ENCODE results near the gene NMT1.

Gene NMT1

GRCh38 chr17:45029758-45030423 lies 31.2 kb upstream of the NMT1 start:
- Histone ChIP-seq H3K36me3 (ENCODE audit: control insufficient read depth, low read length) (peaks cover 40% of the 10 kb centered on the region), H3K4me1 (ENCODE audit: control insufficient read depth, low read length) (no peaks in the 10 kb centered on the region), H4K20me1 (ENCODE audit: control insufficient read depth, insufficient read depth, low read depth, low read length) (no peaks in the 10 kb centered on the region), H3K27me3 (ENCODE audit: control insufficient read depth, low read length) (no peaks in the 10 kb centered on the region), H3K4me3 (ENCODE audit: low read length) (no peak overlapping the region), H3K4me2 (ENCODE audit: low read length) (no peak overlapping the region), H3K9me3 (ENCODE audit: control insufficient read depth, insufficient read depth, low read length) (no peaks in the 10 kb centered on the region), H3F3A (ENCODE audit: control insufficient read depth, insufficient read depth) (no peaks in the 10 kb centered on the region), H3K27ac (ENCODE audit: low read depth, low read length) (no peak overlapping the region), H3K79me2 (ENCODE audit: control insufficient read depth, low read length) (no peaks in the 10 kb centered on the region), H3K9me2 (replicated peaks; ENCODE audit: control insufficient read depth, low read length) (no peaks in the 10 kb centered on the region)
- TF ChIP-seq EZH2phosphoT487 (IDR thresholded peaks at IDR 0.05; ENCODE audit: borderline replicate concordance, low read length) (no peak), CTCF (IDR thresholded peaks at IDR 0.05; ENCODE audit: low read depth, low read length, poor library complexity, severe bottlenecking) (no peak)

- Histone ChIP-seq H3K4me1 (ENCODE audit: control insufficient read depth, low read length) (peaks cover 3% of the 10 kb centered on the region; the same call in 1 of the 2 replicates), H3K36me3 (ENCODE audit: control insufficient read depth, low read length) (peaks cover 40% of the 10 kb centered on the region), H4K20me1 (ENCODE audit: control insufficient read depth, insufficient read depth, low read depth, low read length) (no peaks in the 10 kb centered on the region), H3K4me3 (ENCODE audit: low read length) (no peak overlapping the region), H3K79me2 (ENCODE audit: control insufficient read depth, low read length) (no peaks in the 10 kb centered on the region), H3K9me3 (ENCODE audit: control insufficient read depth, insufficient read depth, low read length) (no peaks in the 10 kb centered on the region), H3K27ac (ENCODE audit: low read depth, low read length) (no peak overlapping the region), H3F3A (ENCODE audit: control insufficient read depth, insufficient read depth) (no peaks in the 10 kb centered on the region), H3K9me2 (replicated peaks; ENCODE audit: control insufficient read depth, low read length) (no peaks in the 10 kb centered on the region), H3K4me2 (ENCODE audit: low read length) (no peak overlapping the region), H3K27me3 (ENCODE audit: control insufficient read depth, low read length) (no peaks in the 10 kb centered on the region)
- TF ChIP-seq CTCF (IDR thresholded peaks at IDR 0.05; ENCODE audit: low read depth, low read length, poor library complexity, severe bottlenecking) (no peak), EZH2phosphoT487 (IDR thresholded peaks at IDR 0.05; ENCODE audit: borderline replicate concordance, low read length) (no peak)
Observed at GRCh38 chr17:45030733-45031132, 30.4 kb upstream of the NMT1 start.

- Histone ChIP-seq H3K27ac (ENCODE audit: low read depth, low read length) (no peak overlapping the region), H3K4me2 (ENCODE audit: low read length) (no peak overlapping the region), H3K9me3 (ENCODE audit: control insufficient read depth, insufficient read depth, low read length) (no peaks in the 10 kb centered on the region), H3K36me3 (ENCODE audit: control insufficient read depth, low read length) (peaks cover 40% of the 10 kb centered on the region), H3K27me3 (ENCODE audit: control insufficient read depth, low read length) (no peaks in the 10 kb centered on the region), H3K9me2 (replicated peaks; ENCODE audit: control insufficient read depth, low read length) (no peaks in the 10 kb centered on the region), H3K79me2 (ENCODE audit: control insufficient read depth, low read length) (no peaks in the 10 kb centered on the region), H3K4me1 (ENCODE audit: control insufficient read depth, low read length) (peaks cover 4% of the 10 kb centered on the region; the same call in 1 of the 2 replicates), H3K4me3 (ENCODE audit: low read length) (no peak overlapping the region), H3F3A (ENCODE audit: control insufficient read depth, insufficient read depth) (no peaks in the 10 kb centered on the region), H4K20me1 (ENCODE audit: control insufficient read depth, insufficient read depth, low read depth, low read length) (no peaks in the 10 kb centered on the region)
- TF ChIP-seq EZH2phosphoT487 (IDR thresholded peaks at IDR 0.05; ENCODE audit: borderline replicate concordance, low read length) (no peak), CTCF (IDR thresholded peaks at IDR 0.05; ENCODE audit: low read depth, low read length, poor library complexity, severe bottlenecking) (no peak)
Observed at GRCh38 chr17:45031231-45032173, 29.6 kb upstream of the NMT1 start.

All from DOHH2 (cell line).